ENCODE data around the gene RAB39B. TPM values are rescaled to one million over a fixed set of nuclear protein-coding genes. Genes with fewer than 3 reads are reported as not detected.

The RAB39B gene
- total and polyA plus RNA-seq, 12 donors, result 0.18 to 5.7 (median 0.86) TPM

GRCh38 chrX:155221351-155221750 lies 42.9 kb downstream of the RAB39B start:
- H3K4me3 ChIP-seq, result no peak overlapping the region
- 87 to 94% (median 91%) methylated on average over 4 of the region's 4 CpGs for WGBS, 4 donors

GRCh38 chrX:155218777-155219176 lies 45.5 kb downstream of the RAB39B start:
- intact Hi-C loops (cut with DNase I), result no loop called here
- no peak for DNase-seq
- Histone ChIP-seq H3K4me3 (no peak overlapping the region), H3K27ac (no peak overlapping the region), H3K4me1 (replicated peaks in 1 of 2) (peaks cover 0 to 8% of the 10 kb centered on the region in 2 donors), H3K9me3 (replicated peaks in 1 of 3) (no peaks in the 10 kb centered on the region), H3K36me3 (replicated peaks in 1 of 2) (no peaks in the 10 kb centered on the region), H3K27me3 (no peaks in the 10 kb centered on the region)
- WGBS, 4 donors, result 74 to 100% (median 88%) methylated on average over 2 of the region's 2 CpGs
- TF ChIP-seq POLR2A (IDR thresholded peaks at IDR 0.05) (no peak), CTCF (IDR thresholded peaks at IDR 0.05) (no peak)

More at GRCh38 chrX:155221351-155221750, 42.9 kb downstream of the RAB39B start:
- Histone ChIP-seq H3K9me3 (replicated peaks in 1 of 3) (no peaks in the 10 kb centered on the region), H3K27me3 (no peaks in the 10 kb centered on the region), H3K36me3 (replicated peaks in 1 of 2) (no peaks in the 10 kb centered on the region), H3K27ac (no peak overlapping the region), H3K4me1 (replicated peaks in 1 of 2) (peaks cover 0 to 8% of the 10 kb centered on the region in 2 donors)
- intact Hi-C loops (cut with DNase I), result no loop called here
- TF ChIP-seq POLR2A (IDR thresholded peaks at IDR 0.05), result no peak
- no peak for TF ChIP-seq CTCF (IDR thresholded peaks at IDR 0.05)
- DNase-seq, result no peak

GRCh38 chrX:155216940-155217440 lies 47.3 kb downstream of the RAB39B start:
- intact Hi-C loops (cut with DNase I), result no loop called here
- Histone ChIP-seq H3K9me3 (replicated peaks in 1 of 3) (no peaks in the 10 kb centered on the region), H3K27ac (peak overlapping the region in 4 of 5 donors; percentile 56 to 93 (median 78)), H3K27me3 (no peaks in the 10 kb centered on the region), H3K4me1 (replicated peaks in 1 of 2) (peaks cover 0 to 8% of the 10 kb centered on the region in 2 donors), H3K4me3 (peak overlapping the region in 2 of 4 donors; percentile 18 to 81), H3K36me3 (replicated peaks in 1 of 2) (no peaks in the 10 kb centered on the region)
- 4 to 47% (median 20%) methylated on average over 11 of the region's 11 CpGs for WGBS, 4 donors
- DNase-seq, result no peak
- TF ChIP-seq POLR2A (IDR thresholded peaks at IDR 0.05), result no peak
- peak in 3 of 6 experiments; percentile 1 to 28 (median 2) for TF ChIP-seq CTCF (IDR thresholded peaks at IDR 0.05)

- peak within 1 kb of the TSS; percentile 48 to 93 (median 75) for H3K27ac ChIP-seq
- intact Hi-C loops (cut with DNase I), result no loop called here
- no peaks in the 10 kb centered on the region for H3K36me3 ChIP-seq (replicated peaks in 1 of 2)
- peaks cover 0 to 8% of the 10 kb centered on the region in 2 donors for H3K4me1 ChIP-seq (replicated peaks in 1 of 2)
- TF ChIP-seq CTCF (IDR thresholded peaks at IDR 0.05) (peak; percentile 15 to 56 (median 28)), POLR2A (IDR thresholded peaks at IDR 0.05) (peak in 1 of 2 donors; percentile 44)
- no peaks in the 10 kb centered on the region for H3K27me3 ChIP-seq
- WGBS, 4 donors, result 0 to 50% (median 14%) methylated on average over 7 to 53 of the region's 53 CpGs
- H3K4me3 ChIP-seq, result peak within 1 kb of the TSS in 3 of 4 donors; percentile 18 to 81 (median 25)
- peak; percentile 88 to 97 (median 94) for DNase-seq
- no peaks in the 10 kb centered on the region for H3K9me3 ChIP-seq (replicated peaks in 1 of 3)
Observed at GRCh38 chrX:155216179-155216939, 47.9 kb downstream of the RAB39B start, which contains the start of gene VBP1. TSS of gene VBP1 (plus strand) at chrX:155216460. CDS start at chrX:155216483, 23 bp downstream.
